Thyroid gland (tissue), 4 donors: Measurements from ENCODE around the gene SH3RF3. TPM values are rescaled to one million over a fixed set of nuclear protein-coding genes. Genes with fewer than 3 reads are reported as not detected.
A peak's percentile ranks its signal among the peaks of the same experiment; 100 is the strongest.

Experiments
- DNase-seq, 2 donors: peaks; one replicate each; pipeline ENCODE4 v3.0.0-alpha.2; 2019
- H3K27ac ChIP-seq, 3 donors: fragments of 200-600 bp; sonication (generic); 1 replicate in 2 of 3; 2 replicates in 1 of 3; pipeline ENCODE4 v1.5.1; 2016 to 2019; ENCODE audit warnings: mild to moderate bottlenecking in 1 of 3, moderate library complexity in 1 of 3
- H3K27me3 ChIP-seq: fragments of 200-600 bp; sonication (generic); one replicate; pipeline ENCODE4 v1.5.1; 2019
- H3K36me3 ChIP-seq, 2 donors: fragments of 200-600 bp; sonication (generic); one replicate each; pipeline ENCODE4 v1.5.1; 2016 to 2019
- H3K4me1 ChIP-seq, 2 donors: fragments of 200-600 bp; sonication (generic); one replicate each; pipeline ENCODE4 v1.5.1; 2017 to 2019
- H3K4me3 ChIP-seq, 3 donors: fragments of 200-600 bp; sonication (generic); replicated peaks in 1 of 3; 1 replicate in 2 of 3; 2 replicates in 1 of 3; pipeline ENCODE4 v1.5.1; 2016; ENCODE audit warnings: mild to moderate bottlenecking in 1 of 3
- H3K9me3 ChIP-seq: fragments of 200-600 bp; sonication (generic); one replicate; pipeline ENCODE4 v1.5.1; 2017
- CTCF ChIP-seq, 6 experiments: fragments of 200-600 bp in 3 of 6; fragments of 450-650 bp in 3 of 6; sonication (generic) in 3 of 6; IDR thresholded peaks; one replicate each; pipeline ENCODE4 v1.5.1; 2016 to 2019; ENCODE audit warnings: antibody characterized with exemption in 6 of 6, mild to moderate bottlenecking in 2 of 6, inconsistent platforms in 1 of 6, moderate library complexity in 1 of 6
- POLR2A ChIP-seq, 2 donors: fragments of 450-650 bp; IDR thresholded peaks; one replicate each; pipeline ENCODE4 v1.6.1; 2017; ENCODE audit warnings: antibody characterized with exemption in 2 of 2, mild to moderate bottlenecking in 2 of 2, moderate library complexity in 1 of 2
- WGBS, 2 donors: methylation state at CpG; one replicate each; pipeline ENCODE4 v1.1.5; 2017; 5-methylcytosine and 5-hydroxymethylcytosine counted together
- intact Hi-C: fragments of 100-400 bp; cut with DNase I; formaldehyde crosslinking; loops from one replicate; pipeline ENCODE4 v1.15.1; 2023
- total RNA-seq, 4 donors: library from RNA; depleted of rRNA; stranded (reverse); fragments of >200 nt; gene quantifications; one replicate each; pipeline ENCODE4 v1.2.3, GENCODE V29; 2016

The SH3RF3 gene
- total RNA-seq, 4 donors from 2014 or later = 2.1 to 7.4 (median 2.8) TPM

- DNase-seq = no peak
- no peak overlapping the region for H3K27ac ChIP-seq
- whole genome bisulfite sequencing, 2 donors = 87 to 95% methylated on average over 18 of the region's 21 CpGs
These were observed 400.0 kb downstream of the SH3RF3 start for GRCh38 chr2:109528811-109529501.

GRCh38 chr2:109529532-109530449 lies 400.8 kb downstream of the SH3RF3 start:
- no peak for TF ChIP-seq CTCF (IDR thresholded peaks at IDR 0.05)
- TF ChIP-seq POLR2A (IDR thresholded peaks at IDR 0.05) = no peak
- Histone ChIP-seq H3K4me3 (no peak overlapping the region), H3K9me3 (no peaks in the 10 kb centered on the region), H3K36me3 (no peaks in the 10 kb centered on the region), H3K4me1 (peaks cover 0 to 7% of the 10 kb centered on the region in 2 donors), H3K27me3 (no peaks in the 10 kb centered on the region), H3K27ac (no peak overlapping the region)
- intact Hi-C loops = no loop called here
- DNase-seq = no peak
- WGBS, 2 donors = 86 to 92% methylated on average over 16 of the region's 16 CpGs

More at GRCh38 chr2:109528811-109529501, 400.0 kb downstream of the SH3RF3 start:
- Histone ChIP-seq H3K9me3 (no peaks in the 10 kb centered on the region), H3K4me3 (no peak overlapping the region), H3K27me3 (no peaks in the 10 kb centered on the region), H3K4me1 (peaks cover 0 to 7% of the 10 kb centered on the region in 2 donors), H3K36me3 (no peaks in the 10 kb centered on the region)
- no peak for TF ChIP-seq CTCF (IDR thresholded peaks at IDR 0.05)
- TF ChIP-seq POLR2A (IDR thresholded peaks at IDR 0.05) = no peak
- intact Hi-C loops = no loop called here

GRCh38 chr2:109530712-109531111 lies 401.7 kb downstream of the SH3RF3 start:
- no peaks in the 10 kb centered on the region for H3K9me3 ChIP-seq
- H3K27ac ChIP-seq = no peak overlapping the region
- peaks cover 0 to 7% of the 10 kb centered on the region in 2 donors for H3K4me1 ChIP-seq
- TF ChIP-seq POLR2A (IDR thresholded peaks at IDR 0.05) = no peak
- peak in 3 of 6 experiments; percentile 16 to 27 (median 22) for TF ChIP-seq CTCF (IDR thresholded peaks at IDR 0.05)
- no peak overlapping the region for H3K4me3 ChIP-seq
- H3K27me3 ChIP-seq = no peaks in the 10 kb centered on the region
- 30 to 44% methylated on average over 6 of the region's 6 CpGs for WGBS, 2 donors
- H3K36me3 ChIP-seq = no peaks in the 10 kb centered on the region
- intact Hi-C loops = no loop called here
- peak; percentile 20 to 32 for DNase-seq

- intact Hi-C loops = no loop called here
- no peak overlapping the region for H3K4me3 ChIP-seq
- H3K27me3 ChIP-seq = no peaks in the 10 kb centered on the region
- no peak for DNase-seq
- no peaks in the 10 kb centered on the region for H3K36me3 ChIP-seq
- H3K4me1 ChIP-seq = peaks cover 0 to 7% of the 10 kb centered on the region in 2 donors
- no peaks in the 10 kb centered on the region for H3K9me3 ChIP-seq
- 92 to 93% methylated on average over 5 of the region's 5 CpGs for WGBS, 2 donors
- H3K27ac ChIP-seq = no peak overlapping the region
- TF ChIP-seq CTCF (IDR thresholded peaks at IDR 0.05) (no peak), POLR2A (IDR thresholded peaks at IDR 0.05) (no peak)
These were observed 402.2 kb downstream of the SH3RF3 start for GRCh38 chr2:109531221-109531620.
